ENCODE results near the gene SECTM1.

The SECTM1 gene

GRCh38 chr17:82297714-82298537 lies 35.6 kb downstream of the SECTM1 start:
- peak; percentile 89 to 92 for DNase-seq

GRCh38 chr17:82297280-82297713 lies 36.3 kb downstream of the SECTM1 start:
- peak; percentile 84 to 91 for DNase-seq

GRCh38 chr17:82296511-82297279 lies 36.9 kb downstream of the SECTM1 start:
- no peak for DNase-seq

- DNase-seq, result no peak
Observed at GRCh38 chr17:82295472-82295814, 38.1 kb downstream of the SECTM1 start.

GRCh38 chr17:82294064-82294773 lies 39.3 kb downstream of the SECTM1 start:
- DNase-seq, result no peak

- DNase-seq, result peak; percentile 92
Observed at GRCh38 chr17:82292251-82293154, 41.1 kb downstream of the SECTM1 start.

GRCh38 chr17:82291582-82292250 lies 41.9 kb downstream of the SECTM1 start:
- no peak for DNase-seq

- no peak for DNase-seq
Observed at GRCh38 chr17:82287868-82288801, 45.4 kb downstream of the SECTM1 start.

GRCh38 chr17:82287013-82287867 lies 46.3 kb downstream of the SECTM1 start:
- DNase-seq, result no peak

- DNase-seq, result no peak
Observed at GRCh38 chr17:82285141-82285540, 48.4 kb downstream of the SECTM1 start.

GRCh38 chr17:82283208-82283749 lies 50.3 kb downstream of the SECTM1 start:
- peak; percentile 68 to 70 for DNase-seq

- DNase-seq, result no peak
Observed at GRCh38 chr17:82282239-82283207, 51.0 kb downstream of the SECTM1 start.

GRCh38 chr17:82281502-82282238 lies 51.9 kb downstream of the SECTM1 start:
- DNase-seq, result peak; percentile 62 to 68

GRCh38 chr17:82281076-82281475 lies 52.5 kb downstream of the SECTM1 start:
- DNase-seq, result no peak

GRCh38 chr17:82280537-82280936 lies 53.0 kb downstream of the SECTM1 start:
- DNase-seq, result no peak

GRCh38 chr17:82278786-82279391 lies 54.7 kb downstream of the SECTM1 start:
- no peak for DNase-seq

GRCh38 chr17:82278308-82278707 lies 55.3 kb downstream of the SECTM1 start:
- DNase-seq, result no peak

Measured in stimulated activated CD4-positive, alpha-beta T cell treated with anti-CD3 and anti-CD28 coated beads, Interleukin-2, amount 100 ng/mL, for 24 hours (primary cell).